Activated T-cell treated with anti-CD3 and anti-CD28 coated beads, Interleukin-2, amount 50 U/mL, for 72 hours (primary cell): ENCODE measurements around the gene CAPRIN2. TPM values are rescaled to one million over a fixed set of nuclear protein-coding genes. Genes with fewer than 3 reads are reported as not detected.

ENCODE experiments used
- ATAC-seq, 2 donors: fragments of 150-1000 bp; cut with Tn5 transposase; replicated peaks in 1 of 2; 2 replicates each; pipeline ENCODE4 v1.10.0; 2021; ENCODE audit warnings: moderate library complexity in 2 of 2, mild to moderate bottlenecking in 1 of 2
- DNase-seq, 2 donors: peaks; one replicate each; pipeline ENCODE4 v3.0.0; 2021 to 2022; ENCODE audit warnings: mixed read lengths in 1 of 2
- H3K27ac Mint-ChIP-seq: one replicate; pipeline ENCODE4 v1.8.0; 2022; ENCODE audit warnings: mild to moderate bottlenecking, moderate library complexity, mixed read lengths
- H3K27me3 Mint-ChIP-seq: one replicate; pipeline ENCODE4 v1.8.0; 2022; ENCODE audit warnings: low read depth, mixed read lengths
- H3K36me3 Mint-ChIP-seq, 2 donors: one replicate each; pipeline ENCODE4 v1.8.0; 2022; ENCODE audit warnings: mixed read lengths in 2 of 2, mild to moderate bottlenecking in 1 of 2; ENCODE audit not compliant: insufficient read depth in 2 of 2
- H3K4me1 Mint-ChIP-seq: one replicate; pipeline ENCODE4 v1.8.0; 2022; ENCODE audit warnings: low read depth, mixed read lengths
- H3K4me3 Mint-ChIP-seq, 2 donors: one replicate each; pipeline ENCODE4 v1.8.0; 2022; ENCODE audit warnings: mild to moderate bottlenecking in 2 of 2, mixed read lengths in 2 of 2, moderate library complexity in 2 of 2
- H3K9me3 Mint-ChIP-seq, 2 donors: one replicate each; pipeline ENCODE4 v1.8.0; 2022; ENCODE audit warnings: mixed read lengths in 2 of 2
- total RNA-seq, 2 donors: library from RNA; stranded (reverse); gene quantifications; one replicate each; pipeline ENCODE4 v1.2.3, GENCODE V29; 2022

The CAPRIN2 gene
- total RNA-seq, 2 donors from 2014 or later = 22.8 to 24.6 TPM

GRCh38 chr12:30783946-30784345 lies 29.2 kb upstream of the CAPRIN2 start:
- H3K27ac Mint-ChIP-seq = no peak overlapping the region
- H3K36me3 Mint-ChIP-seq = no peaks in the 10 kb centered on the region
- H3K4me3 Mint-ChIP-seq = no peak overlapping the region
- no peak for ATAC-seq
- no peaks in the 10 kb centered on the region for H3K9me3 Mint-ChIP-seq
- no peak for DNase-seq
- peaks cover 22% of the 10 kb centered on the region for H3K27me3 Mint-ChIP-seq
- no peaks in the 10 kb centered on the region for H3K4me1 Mint-ChIP-seq

- Mint-ChIP-seq H3K4me3 (no peak overlapping the region), H3K27me3 (peaks cover 25% of the 10 kb centered on the region), H3K36me3 (no peaks in the 10 kb centered on the region), H3K4me1 (no peaks in the 10 kb centered on the region), H3K27ac (no peak overlapping the region), H3K9me3 (no peaks in the 10 kb centered on the region)
- DNase-seq (no peak), ATAC-seq (no peak)
These were observed 27.8 kb upstream of the CAPRIN2 start for GRCh38 chr12:30782316-30783173.

- ATAC-seq = no peak
- peaks cover 15% of the 10 kb centered on the region for H3K27me3 Mint-ChIP-seq
- no peak overlapping the region for H3K4me3 Mint-ChIP-seq
- peaks cover 0 to 4% of the 10 kb centered on the region in 2 donors for H3K36me3 Mint-ChIP-seq
- no peak overlapping the region for H3K27ac Mint-ChIP-seq
- no peak for DNase-seq
- H3K4me1 Mint-ChIP-seq = no peaks in the 10 kb centered on the region
- H3K9me3 Mint-ChIP-seq = no peaks in the 10 kb centered on the region
These were observed 24.8 kb upstream of the CAPRIN2 start for GRCh38 chr12:30779578-30779977.

- H3K27ac Mint-ChIP-seq = no peak overlapping the region
These were observed 24.4 kb upstream of the CAPRIN2 start for GRCh38 chr12:30779178-30779577.

GRCh38 chr12:30774599-30774998 lies 19.8 kb upstream of the CAPRIN2 start:
- Mint-ChIP-seq H3K4me3 (no peak overlapping the region), H3K9me3 (no peaks in the 10 kb centered on the region), H3K36me3 (peaks cover 0 to 4% of the 10 kb centered on the region in 2 donors), H3K27ac (no peak overlapping the region), H3K27me3 (peaks cover 27% of the 10 kb centered on the region), H3K4me1 (no peaks in the 10 kb centered on the region)
- ATAC-seq (no peak), DNase-seq (no peak)

More at GRCh38 chr12:30779178-30779577, 24.4 kb upstream of the CAPRIN2 start:
- no peaks in the 10 kb centered on the region for H3K9me3 Mint-ChIP-seq
- DNase-seq = no peak
- peaks cover 11% of the 10 kb centered on the region for H3K27me3 Mint-ChIP-seq
- ATAC-seq = no peak
- H3K4me1 Mint-ChIP-seq = no peaks in the 10 kb centered on the region
- peaks cover 0 to 4% of the 10 kb centered on the region in 2 donors for H3K36me3 Mint-ChIP-seq
- no peak overlapping the region for H3K4me3 Mint-ChIP-seq

- peaks cover 31% of the 10 kb centered on the region for H3K27me3 Mint-ChIP-seq
- H3K4me3 Mint-ChIP-seq = no peak overlapping the region
- no peak overlapping the region for H3K27ac Mint-ChIP-seq
These were observed 15.1 kb upstream of the CAPRIN2 start for GRCh38 chr12:30769802-30770201.

GRCh38 chr12:30764251-30764650 lies 9.5 kb upstream of the CAPRIN2 start:
- Mint-ChIP-seq H3K4me3 (no peak overlapping the region), H3K27me3 (peaks cover 16% of the 10 kb centered on the region), H3K27ac (no peak overlapping the region), H3K4me1 (no peaks in the 10 kb centered on the region), H3K9me3 (no peaks in the 10 kb centered on the region), H3K36me3 (no peaks in the 10 kb centered on the region)
- ATAC-seq (no peak), DNase-seq (no peak)

More at GRCh38 chr12:30769802-30770201, 15.1 kb upstream of the CAPRIN2 start:
- DNase-seq (no peak), ATAC-seq (no peak)
- Mint-ChIP-seq H3K36me3 (no peaks in the 10 kb centered on the region), H3K4me1 (no peaks in the 10 kb centered on the region), H3K9me3 (no peaks in the 10 kb centered on the region)

- Mint-ChIP-seq H3K27ac (no peak overlapping the region), H3K36me3 (no peaks in the 10 kb centered on the region)
These were observed 8.3 kb upstream of the CAPRIN2 start for GRCh38 chr12:30763053-30763452.

GRCh38 chr12:30761730-30762129 lies 7.0 kb upstream of the CAPRIN2 start:
- no peaks in the 10 kb centered on the region for H3K9me3 Mint-ChIP-seq

More at GRCh38 chr12:30763053-30763452, 8.3 kb upstream of the CAPRIN2 start:
- Mint-ChIP-seq H3K4me1 (no peaks in the 10 kb centered on the region), H3K9me3 (no peaks in the 10 kb centered on the region), H3K27me3 (peaks cover 15% of the 10 kb centered on the region), H3K4me3 (no peak overlapping the region)
- ATAC-seq (no peak), DNase-seq (no peak)

GRCh38 chr12:30757316-30757715 lies 2.6 kb upstream of the CAPRIN2 start:
- ATAC-seq (no peak), DNase-seq (no peak)
- Mint-ChIP-seq H3K9me3 (no peaks in the 10 kb centered on the region), H3K4me1 (peaks cover 46% of the 10 kb centered on the region), H3K36me3 (peaks cover 0 to 2% of the 10 kb centered on the region in 2 donors), H3K27ac (no peak overlapping the region), H3K27me3 (no peaks in the 10 kb centered on the region), H3K4me3 (no peak overlapping the region)

More at GRCh38 chr12:30761730-30762129, 7.0 kb upstream of the CAPRIN2 start:
- ATAC-seq (no peak), DNase-seq (no peak)
- H3K27ac Mint-ChIP-seq = no peak overlapping the region
- peaks cover 9% of the 10 kb centered on the region for H3K4me1 Mint-ChIP-seq
- H3K4me3 Mint-ChIP-seq = no peak overlapping the region
- H3K27me3 Mint-ChIP-seq = peaks cover 11% of the 10 kb centered on the region
- H3K36me3 Mint-ChIP-seq = no peaks in the 10 kb centered on the region

GRCh38 chr12:30756074-30756473 lies 1.3 kb upstream of the CAPRIN2 start:
- H3K27me3 Mint-ChIP-seq = no peaks in the 10 kb centered on the region
- H3K4me1 Mint-ChIP-seq = peaks cover 47% of the 10 kb centered on the region
- H3K4me3 Mint-ChIP-seq = peak overlapping the region; percentile 93 to 95
- H3K36me3 Mint-ChIP-seq = peaks cover 0 to 2% of the 10 kb centered on the region in 2 donors
- H3K9me3 Mint-ChIP-seq = no peaks in the 10 kb centered on the region
- ATAC-seq = no peak
- DNase-seq = no peak
- H3K27ac Mint-ChIP-seq = peak overlapping the region; percentile 90

GRCh38 chr12:30755395-30755762 lies 628 bp upstream of the CAPRIN2 start:
- DNase-seq = no peak
- Mint-ChIP-seq H3K4me1 (peaks cover 54% of the 10 kb centered on the region), H3K4me3 (peak overlapping the region; percentile 93 to 95), H3K27ac (peak overlapping the region; percentile 90), H3K9me3 (no peaks in the 10 kb centered on the region), H3K36me3 (peaks cover 0 to 2% of the 10 kb centered on the region in 2 donors), H3K27me3 (no peaks in the 10 kb centered on the region)
- ATAC-seq = no peak

GRCh38 chr12:30754383-30754749 lies 385 bp downstream of the CAPRIN2 start:
- no peaks in the 10 kb centered on the region for H3K27me3 Mint-ChIP-seq
- H3K9me3 Mint-ChIP-seq = no peaks in the 10 kb centered on the region

More at GRCh38 chr12:30754383-30754749, 385 bp downstream of the CAPRIN2 start:
- Mint-ChIP-seq H3K27ac (peak overlapping the region; percentile 79), H3K4me1 (peaks cover 60% of the 10 kb centered on the region), H3K36me3 (peaks cover 0 to 2% of the 10 kb centered on the region in 2 donors), H3K4me3 (peak overlapping the region; percentile 93 to 95)
- DNase-seq = no peak
- peak in 1 of 2 donors; percentile 49 for ATAC-seq
